K562 (cell line): ENCODE data around the gene PBX2. TPM values are rescaled to one million over a fixed set of nuclear protein-coding genes. Genes with fewer than 3 reads are reported as not detected.

Experiments
- BMI1 ChIP-seq: fragments of 150-350 bp; IDR thresholded peaks from 2 replicates; pipeline ENCODE4 v1.6.1; 2014; ENCODE audit warnings: low read length
- BRF1 ChIP-seq: IDR thresholded peaks from 3 replicates; pipeline ENCODE4 v1.6.1; 2011; ENCODE audit warnings: borderline replicate concordance, mild to moderate bottlenecking; ENCODE audit not compliant: insufficient read length; ENCODE audit errors: extremely low read depth
- CBFB ChIP-seq: sonication (generic); formaldehyde crosslinking; IDR thresholded peaks from 2 replicates; pipeline ENCODE4 v1.4.0; 2020; ENCODE audit warnings: mild to moderate bottlenecking, missing genetic modification reagents
- CC2D1A ChIP-seq: fragments of 450-650 bp; IDR thresholded peaks from 2 replicates; pipeline ENCODE4 v1.6.1; 2017; ENCODE audit warnings: mild to moderate bottlenecking
- CCAR2 ChIP-seq: fragments of 200-400 bp; formaldehyde crosslinking; IDR thresholded peaks from 2 replicates; pipeline ENCODE4 v1.6.1; 2017; ENCODE audit warnings: mild to moderate bottlenecking, low read depth, low read length
- GABPB2 ChIP-seq: fragments of 250-450 bp; sonication (Bioruptor Pico); conservative IDR thresholded peaks from 2 replicates; pipeline ENCODE4 v1.5.1; 2021; ENCODE audit warnings: mild to moderate bottlenecking
- GTF2E2 ChIP-seq: fragments of 200-800 bp; sonication (Bioruptor generic); IDR thresholded peaks from 2 replicates; pipeline ENCODE4 v1.6.1; 2016; ENCODE audit warnings: missing genetic modification characterization, missing compliant biosample characterization
- HLTF ChIP-seq: fragments of 450-650 bp; IDR thresholded peaks from 2 replicates; pipeline ENCODE4 v1.6.1; 2016
- JUN ChIP-seq, 2 experiments: sonication (generic) in 1 of 2; formaldehyde crosslinking in 1 of 2; IDR thresholded peaks; 2 replicates each; pipeline versions ENCODE4 v1.6.1 to v1.8.0; 2012 to 2022; ENCODE audit warnings: borderline replicate concordance in 2 of 2, mild to moderate bottlenecking in 2 of 2, improper control_type of control experiment in 1 of 2, low read depth in 1 of 2, low read length in 1 of 2, missing genetic modification reagents in 1 of 2
- MCM3 ChIP-seq: fragments of 450-650 bp; IDR thresholded peaks from 2 replicates; pipeline ENCODE4 v1.6.1; 2016
- MEF2A ChIP-seq: IDR thresholded peaks from 2 replicates; pipeline ENCODE4 v1.6.1; 2011; ENCODE audit warnings: low read depth, mild to moderate bottlenecking, low read length, moderate library complexity; ENCODE audit not compliant: control insufficient read depth
- MYC ChIP-seq, 2 experiments: fragments of 250-450 bp in 1 of 2; sonication (Bioruptor Pico) in 1 of 2; IDR thresholded peaks; 2 replicates each; pipeline versions ENCODE4 v1.5.1 to v1.6.1; 2012 to 2021; ENCODE audit warnings: low read depth in 2 of 2, borderline replicate concordance in 1 of 2, improper control_type of control experiment in 1 of 2, low read length in 1 of 2, mild to moderate bottlenecking in 1 of 2, moderate library complexity in 1 of 2
- RBM15 ChIP-seq: fragments of 200-400 bp; formaldehyde crosslinking; IDR thresholded peaks from 2 replicates; pipeline ENCODE4 v1.6.1; 2018; ENCODE audit warnings: mild to moderate bottlenecking, low read length, moderate library complexity; ENCODE audit not compliant: insufficient read depth
- RNF2 ChIP-seq: sonication (generic); IDR thresholded peaks from 2 replicates; pipeline ENCODE4 v1.6.1; 2016
- TCFL5 ChIP-seq: fragments of 250-450 bp; sonication (Bioruptor Pico); conservative IDR thresholded peaks from 2 replicates; pipeline ENCODE4 v1.6.1; 2021; ENCODE audit warnings: mild to moderate bottlenecking, moderate library complexity, matching md5 sums
- WHSC1 ChIP-seq: IDR thresholded peaks from one replicate; pipeline ENCODE4 v1.6.1; 2012; ENCODE audit warnings: low read length, control low read depth, inconsistent platforms
- ZNF224 ChIP-seq: sonication (generic); formaldehyde crosslinking; IDR thresholded peaks from 2 replicates; pipeline ENCODE4 v1.8.0; 2022; ENCODE audit warnings: mild to moderate bottlenecking, missing genetic modification reagents
- ZNF785 ChIP-seq: fragments of 250-450 bp; sonication (Bioruptor Pico); IDR thresholded peaks from 2 replicates; pipeline ENCODE4 v1.4.0; 2020; ENCODE audit warnings: mild to moderate bottlenecking
- polyA plus RNA-seq, 8 experiments: library from polyadenylated mRNA; depleted of rRNA in 4 of 8; stranded (reverse) in 5 of 8; unstranded in 3 of 8; fragments of >200 nt; fragmentation: Nextera tagmentation in 2 of 8; fragmentation: Illumina TruSeq in 1 of 8; extraction: Ambion mirVana in 2 of 8; extraction: Trizol in 1 of 8; gene quantifications; 2 replicates each; pipeline versions ENCODE4 v1.2.1 to v1.2.3, GENCODE V29; 2011 to 2014; ENCODE audit warnings: inconsistent platforms in 1 of 8, missing spikeins in 1 of 8
- total RNA-seq, 7 experiments: library from RNA; depleted of rRNA in 6 of 7; stranded (reverse); fragments of >200 nt in 6 of 7; fragmentation: Illumina TruSeq in 2 of 7; extraction: Trizol in 2 of 7; gene quantifications; 2 replicates each; pipeline versions ENCODE4 v1.2.1 to v1.2.3, GENCODE V29; 2011 to 2021; ENCODE audit warnings: low replicate concordance in 1 of 7
- TF ChIP-seq, protein P1 (sequence below): sonication (generic); formaldehyde crosslinking; IDR thresholded peaks from 2 replicates; pipeline ENCODE4 v1.8.0; 2023; ENCODE audit warnings: mild to moderate bottlenecking, missing genetic modification reagents
- TF ChIP-seq, protein P2 (sequence below): fragments of 250-450 bp; sonication (Bioruptor Pico); IDR thresholded peaks from 2 replicates; pipeline ENCODE4 v1.5.0; 2021; ENCODE audit warnings: mild to moderate bottlenecking, moderate library complexity
- TF ChIP-seq, protein P3 (sequence below): fragments of 450-650 bp; IDR thresholded peaks from 2 replicates; pipeline ENCODE4 v1.6.1; 2016; ENCODE audit warnings: low read depth, mild to moderate bottlenecking, moderate library complexity

PBX2 gene
- total and polyA plus RNA-seq, 9 of the 15 experiments (the other 6 are each of a cell fraction or from before 2014, with no cell fraction given) = 1.9 to 134 (median 62.5) TPM

DNA sequence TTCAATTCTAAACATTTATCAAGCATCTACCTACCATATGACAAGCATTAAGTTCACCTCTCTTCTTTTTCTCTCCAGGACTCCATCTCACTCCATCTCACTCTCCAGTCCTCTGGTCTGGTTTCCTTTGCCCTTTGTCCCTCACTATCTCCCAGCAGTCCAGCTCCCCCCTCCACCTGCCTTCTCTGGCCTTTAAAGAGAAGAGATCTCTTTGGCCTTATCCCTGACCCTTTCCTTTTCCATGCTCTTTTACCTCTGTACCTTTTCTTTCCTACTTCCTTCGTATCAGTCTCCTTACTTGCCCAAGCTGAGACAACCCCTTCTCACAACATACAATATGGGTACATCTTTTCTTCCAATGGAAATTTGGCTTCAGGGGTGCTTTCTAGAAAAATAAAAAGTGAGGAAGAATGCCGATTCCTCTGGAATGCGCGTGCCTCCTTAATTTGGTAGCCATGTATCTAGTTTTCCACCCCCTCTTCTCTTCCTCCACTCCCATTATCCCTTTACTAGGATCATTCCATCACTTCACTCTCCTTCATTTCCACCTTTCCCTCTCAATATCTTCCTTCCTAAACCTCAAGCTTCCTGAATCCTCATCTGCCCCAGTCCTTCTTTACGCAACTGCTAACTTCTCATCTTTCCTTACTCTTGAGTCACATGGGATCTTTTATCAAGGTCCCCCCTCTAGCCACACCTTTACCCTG, 13.4 kb downstream of the PBX2 start (continued):
- peak; percentile 27; the same call in 1 of the 2 replicates for TF ChIP-seq MYC (IDR thresholded peaks at IDR 0.05; ENCODE audit: low read depth, low read length)
- TF ChIP-seq MYC (CRISPR knock-in tag; IDR thresholded peaks at IDR 0.05; ENCODE audit: borderline replicate concordance, low read depth) = no peak
- TF ChIP-seq ZNF224 (CRISPR knock-in tag) = no peak
- TF ChIP-seq JUN (IDR thresholded peaks at IDR 0.05; ENCODE audit: borderline replicate concordance, low read depth, low read length) = no peak
- TF ChIP-seq JUN (CRISPR knock-in tag; IDR thresholded peaks at IDR 0.05; ENCODE audit: borderline replicate concordance) = no peak
- TF ChIP-seq CC2D1A = no peak; the same call in 1 of the 2 replicates
- TF ChIP-seq BMI1 = no peak
- TF ChIP-seq TCFL5 (CRISPR knock-in tag) = no peak
- no peak for TF ChIP-seq RNF2
- TF ChIP-seq GABPB2 (CRISPR knock-in tag) = no peak
- TF ChIP-seq HLTF = peak; percentile 88; the same call in 1 of the 2 replicates
- no peak for TF ChIP-seq RBM15
- TF ChIP-seq CCAR2 = no peak
- no peak for TF ChIP-seq CBFB
- peak; percentile 83; the same call in 1 of the 2 replicates for TF ChIP-seq GTF2E2 (tag)
- TF ChIP-seq, protein P1, sequence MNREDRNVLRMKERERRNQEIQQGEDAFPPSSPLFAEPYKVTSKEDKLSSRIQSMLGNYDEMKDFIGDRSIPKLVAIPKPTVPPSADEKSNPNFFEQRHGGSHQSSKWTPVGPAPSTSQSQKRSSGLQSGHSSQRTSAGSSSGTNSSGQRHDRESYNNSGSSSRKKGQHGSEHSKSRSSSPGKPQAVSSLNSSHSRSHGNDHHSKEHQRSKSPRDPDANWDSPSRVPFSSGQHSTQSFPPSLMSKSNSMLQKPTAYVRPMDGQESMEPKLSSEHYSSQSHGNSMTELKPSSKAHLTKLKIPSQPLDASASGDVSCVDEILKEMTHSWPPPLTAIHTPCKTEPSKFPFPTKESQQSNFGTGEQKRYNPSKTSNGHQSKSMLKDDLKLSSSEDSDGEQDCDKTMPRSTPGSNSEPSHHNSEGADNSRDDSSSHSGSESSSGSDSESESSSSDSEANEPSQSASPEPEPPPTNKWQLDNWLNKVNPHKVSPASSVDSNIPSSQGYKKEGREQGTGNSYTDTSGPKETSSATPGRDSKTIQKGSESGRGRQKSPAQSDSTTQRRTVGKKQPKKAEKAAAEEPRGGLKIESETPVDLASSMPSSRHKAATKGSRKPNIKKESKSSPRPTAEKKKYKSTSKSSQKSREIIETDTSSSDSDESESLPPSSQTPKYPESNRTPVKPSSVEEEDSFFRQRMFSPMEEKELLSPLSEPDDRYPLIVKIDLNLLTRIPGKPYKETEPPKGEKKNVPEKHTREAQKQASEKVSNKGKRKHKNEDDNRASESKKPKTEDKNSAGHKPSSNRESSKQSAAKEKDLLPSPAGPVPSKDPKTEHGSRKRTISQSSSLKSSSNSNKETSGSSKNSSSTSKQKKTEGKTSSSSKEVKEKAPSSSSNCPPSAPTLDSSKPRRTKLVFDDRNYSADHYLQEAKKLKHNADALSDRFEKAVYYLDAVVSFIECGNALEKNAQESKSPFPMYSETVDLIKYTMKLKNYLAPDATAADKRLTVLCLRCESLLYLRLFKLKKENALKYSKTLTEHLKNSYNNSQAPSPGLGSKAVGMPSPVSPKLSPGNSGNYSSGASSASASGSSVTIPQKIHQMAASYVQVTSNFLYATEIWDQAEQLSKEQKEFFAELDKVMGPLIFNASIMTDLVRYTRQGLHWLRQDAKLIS (CRISPR knock-in tag) = no peak; the same call in 1 of the 2 replicates
- TF ChIP-seq BRF1 = no peak
- TF ChIP-seq MEF2A = no peak
- TF ChIP-seq WHSC1 = no peak
- TF ChIP-seq, protein P2, sequence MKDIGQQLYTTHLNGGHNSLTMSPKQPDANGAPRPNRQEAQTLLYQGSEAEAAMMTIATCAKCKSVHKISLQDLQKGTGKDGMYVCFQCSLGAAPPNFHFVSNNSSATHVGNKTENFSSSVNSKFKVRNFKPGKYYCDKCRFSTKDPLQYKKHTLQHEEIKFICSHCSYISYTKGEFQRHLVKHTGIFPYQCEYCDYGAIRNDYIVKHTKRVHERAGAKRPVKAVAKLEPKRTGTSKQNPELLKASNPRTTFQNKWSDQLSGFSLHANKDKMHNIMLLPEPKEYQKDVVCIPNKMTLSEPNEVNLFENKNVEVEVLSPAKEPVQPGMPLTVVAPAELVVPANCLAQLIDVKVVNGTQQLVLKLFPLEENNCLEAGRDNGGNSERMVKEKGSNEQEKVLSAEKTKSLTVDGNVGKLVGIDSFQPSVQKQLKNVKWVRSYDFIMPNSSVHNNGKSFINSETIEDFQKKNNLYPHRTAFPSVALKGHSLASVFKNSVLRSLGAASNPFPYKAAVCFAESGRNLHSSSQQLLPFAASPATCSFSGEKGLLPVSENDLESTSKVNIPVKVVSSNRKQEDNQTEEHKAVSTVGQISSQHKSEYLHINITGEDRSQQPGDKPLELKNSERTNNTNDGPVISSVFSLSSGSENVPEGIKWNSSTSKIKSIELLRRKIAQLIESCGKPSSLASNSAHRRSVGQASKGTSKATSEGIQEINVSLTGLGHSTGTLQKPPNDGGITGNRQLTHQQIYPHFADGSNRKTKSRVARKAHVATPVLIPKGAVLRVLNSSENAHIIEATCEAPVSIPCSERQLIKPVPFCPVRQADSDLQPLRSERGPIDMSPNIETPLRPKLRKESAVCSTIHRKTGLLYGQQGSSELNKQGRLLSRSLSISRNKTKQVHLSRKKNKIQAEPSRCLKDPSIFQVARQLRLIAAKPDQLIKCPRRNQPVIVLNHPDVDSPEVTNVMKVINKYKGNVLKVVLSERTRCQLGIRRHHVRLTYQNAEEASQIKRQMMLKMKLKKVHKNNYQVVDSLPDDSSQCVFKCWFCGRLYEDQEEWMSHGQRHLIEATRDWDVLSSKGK (CRISPR knock-in tag) = no peak
- TF ChIP-seq, protein P3, sequence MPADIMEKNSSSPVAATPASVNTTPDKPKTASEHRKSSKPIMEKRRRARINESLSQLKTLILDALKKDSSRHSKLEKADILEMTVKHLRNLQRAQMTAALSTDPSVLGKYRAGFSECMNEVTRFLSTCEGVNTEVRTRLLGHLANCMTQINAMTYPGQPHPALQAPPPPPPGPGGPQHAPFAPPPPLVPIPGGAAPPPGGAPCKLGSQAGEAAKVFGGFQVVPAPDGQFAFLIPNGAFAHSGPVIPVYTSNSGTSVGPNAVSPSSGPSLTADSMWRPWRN = no peak
- TF ChIP-seq ZNF785 = no peak
- TF ChIP-seq MCM3 = no peak
